ENCODE data around the gene NAB1.

The NAB1 gene

GRCh38 chr2:190726255-190726654, 77.4 kb downstream of the NAB1 start:
- H3K4me3 ChIP-seq (replicated peaks in 1 of 2; ENCODE audit: low read depth in 2 of 2, low read length in 2 of 2): no peak overlapping the region
- DNase-seq (ENCODE audit: low read depth in 2 of 2): peak in 1 of 2 donors; percentile 29
- TF ChIP-seq CTCF (IDR thresholded peaks at IDR 0.05; ENCODE audit: low read depth, low read length): no peak

- no peak for TF ChIP-seq CTCF (IDR thresholded peaks at IDR 0.05; ENCODE audit: low read depth, low read length)
- no peak overlapping the region for H3K4me3 ChIP-seq (replicated peaks in 1 of 2; ENCODE audit: low read depth in 2 of 2, low read length in 2 of 2)
- DNase-seq (ENCODE audit: low read depth in 2 of 2): no peak
These were observed 87.5 kb downstream of the NAB1 start for GRCh38 chr2:190736355-190736754.

GRCh38 chr2:190740449-190740848, 91.6 kb downstream of the NAB1 start:
- no peak overlapping the region for H3K4me3 ChIP-seq (replicated peaks in 1 of 2; ENCODE audit: low read depth in 2 of 2, low read length in 2 of 2)
- no peak for DNase-seq (ENCODE audit: low read depth in 2 of 2)
- TF ChIP-seq CTCF (IDR thresholded peaks at IDR 0.05; ENCODE audit: low read depth, low read length): no peak
